ENCODE data around the gene CFAP119.

The CFAP119 gene

DNA sequence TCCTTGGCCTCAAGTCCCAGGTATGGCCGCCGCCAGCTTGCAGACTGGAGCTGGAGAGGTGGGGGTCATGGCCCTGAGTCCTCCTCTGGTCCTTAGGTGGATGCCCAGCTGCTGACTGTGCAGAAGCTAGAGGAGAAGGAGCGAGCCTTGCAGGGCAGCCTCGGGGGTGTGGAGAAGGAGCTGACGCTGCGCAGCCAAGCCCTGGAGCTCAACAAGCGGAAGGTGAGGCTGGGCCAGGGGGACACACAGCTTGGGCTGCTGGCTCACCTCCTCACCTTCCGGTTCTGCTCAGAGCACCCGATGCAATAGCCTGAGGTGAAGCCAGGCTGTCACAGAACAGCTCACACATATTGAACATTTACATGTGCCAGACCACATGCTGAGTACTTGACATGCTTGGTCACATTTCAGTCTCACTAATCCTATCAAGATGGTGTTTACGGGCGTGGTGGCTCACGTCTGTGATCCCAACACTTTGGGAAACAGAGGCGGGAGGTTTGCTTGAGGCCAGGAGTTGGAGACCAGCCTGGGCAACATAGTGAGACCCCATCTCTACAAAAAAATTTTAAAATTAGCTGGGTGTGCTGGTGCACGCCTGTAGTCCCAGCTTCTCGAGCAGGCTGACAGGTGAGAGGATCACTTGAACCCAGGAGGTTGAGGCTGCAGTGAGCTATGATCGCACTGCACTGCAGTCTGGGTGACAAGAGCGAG lies 7.7 kb upstream of the CFAP119 start:
- TF ChIP-seq SPI1 (IDR thresholded peaks at IDR 0.05; ENCODE audit: borderline replicate concordance, low read depth) (no peak), POLR2AphosphoS5 (IDR thresholded peaks at IDR 0.05; ENCODE audit: low read depth) (no peak), GABPA (IDR thresholded peaks at IDR 0.05; ENCODE audit: low read depth) (no peak)
- TF ChIP-seq, protein P1, sequence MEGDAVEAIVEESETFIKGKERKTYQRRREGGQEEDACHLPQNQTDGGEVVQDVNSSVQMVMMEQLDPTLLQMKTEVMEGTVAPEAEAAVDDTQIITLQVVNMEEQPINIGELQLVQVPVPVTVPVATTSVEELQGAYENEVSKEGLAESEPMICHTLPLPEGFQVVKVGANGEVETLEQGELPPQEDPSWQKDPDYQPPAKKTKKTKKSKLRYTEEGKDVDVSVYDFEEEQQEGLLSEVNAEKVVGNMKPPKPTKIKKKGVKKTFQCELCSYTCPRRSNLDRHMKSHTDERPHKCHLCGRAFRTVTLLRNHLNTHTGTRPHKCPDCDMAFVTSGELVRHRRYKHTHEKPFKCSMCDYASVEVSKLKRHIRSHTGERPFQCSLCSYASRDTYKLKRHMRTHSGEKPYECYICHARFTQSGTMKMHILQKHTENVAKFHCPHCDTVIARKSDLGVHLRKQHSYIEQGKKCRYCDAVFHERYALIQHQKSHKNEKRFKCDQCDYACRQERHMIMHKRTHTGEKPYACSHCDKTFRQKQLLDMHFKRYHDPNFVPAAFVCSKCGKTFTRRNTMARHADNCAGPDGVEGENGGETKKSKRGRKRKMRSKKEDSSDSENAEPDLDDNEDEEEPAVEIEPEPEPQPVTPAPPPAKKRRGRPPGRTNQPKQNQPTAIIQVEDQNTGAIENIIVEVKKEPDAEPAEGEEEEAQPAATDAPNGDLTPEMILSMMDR (IDR thresholded peaks at IDR 0.05; ENCODE audit: insufficient read depth, low read length), result no peak
- TF ChIP-seq, protein P2, sequence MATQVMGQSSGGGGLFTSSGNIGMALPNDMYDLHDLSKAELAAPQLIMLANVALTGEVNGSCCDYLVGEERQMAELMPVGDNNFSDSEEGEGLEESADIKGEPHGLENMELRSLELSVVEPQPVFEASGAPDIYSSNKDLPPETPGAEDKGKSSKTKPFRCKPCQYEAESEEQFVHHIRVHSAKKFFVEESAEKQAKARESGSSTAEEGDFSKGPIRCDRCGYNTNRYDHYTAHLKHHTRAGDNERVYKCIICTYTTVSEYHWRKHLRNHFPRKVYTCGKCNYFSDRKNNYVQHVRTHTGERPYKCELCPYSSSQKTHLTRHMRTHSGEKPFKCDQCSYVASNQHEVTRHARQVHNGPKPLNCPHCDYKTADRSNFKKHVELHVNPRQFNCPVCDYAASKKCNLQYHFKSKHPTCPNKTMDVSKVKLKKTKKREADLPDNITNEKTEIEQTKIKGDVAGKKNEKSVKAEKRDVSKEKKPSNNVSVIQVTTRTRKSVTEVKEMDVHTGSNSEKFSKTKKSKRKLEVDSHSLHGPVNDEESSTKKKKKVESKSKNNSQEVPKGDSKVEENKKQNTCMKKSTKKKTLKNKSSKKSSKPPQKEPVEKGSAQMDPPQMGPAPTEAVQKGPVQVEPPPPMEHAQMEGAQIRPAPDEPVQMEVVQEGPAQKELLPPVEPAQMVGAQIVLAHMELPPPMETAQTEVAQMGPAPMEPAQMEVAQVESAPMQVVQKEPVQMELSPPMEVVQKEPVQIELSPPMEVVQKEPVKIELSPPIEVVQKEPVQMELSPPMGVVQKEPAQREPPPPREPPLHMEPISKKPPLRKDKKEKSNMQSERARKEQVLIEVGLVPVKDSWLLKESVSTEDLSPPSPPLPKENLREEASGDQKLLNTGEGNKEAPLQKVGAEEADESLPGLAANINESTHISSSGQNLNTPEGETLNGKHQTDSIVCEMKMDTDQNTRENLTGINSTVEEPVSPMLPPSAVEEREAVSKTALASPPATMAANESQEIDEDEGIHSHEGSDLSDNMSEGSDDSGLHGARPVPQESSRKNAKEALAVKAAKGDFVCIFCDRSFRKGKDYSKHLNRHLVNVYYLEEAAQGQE (IDR thresholded peaks at IDR 0.05; ENCODE audit: insufficient replicate concordance, low read depth), result no peak
- DNase-seq (ENCODE audit: low read depth in 1 of 2, low spot score in 1 of 2), result no peak
- H3K27me3 ChIP-seq (ENCODE audit: insufficient read depth, poor library complexity, severe bottlenecking), result no peaks in the 10 kb centered on the region
- H3K27ac ChIP-seq (replicated peaks), result no peak overlapping the region
- H3K4me3 ChIP-seq (replicated peaks; ENCODE audit: insufficient read depth, low read length), result no peak overlapping the region

DNA sequence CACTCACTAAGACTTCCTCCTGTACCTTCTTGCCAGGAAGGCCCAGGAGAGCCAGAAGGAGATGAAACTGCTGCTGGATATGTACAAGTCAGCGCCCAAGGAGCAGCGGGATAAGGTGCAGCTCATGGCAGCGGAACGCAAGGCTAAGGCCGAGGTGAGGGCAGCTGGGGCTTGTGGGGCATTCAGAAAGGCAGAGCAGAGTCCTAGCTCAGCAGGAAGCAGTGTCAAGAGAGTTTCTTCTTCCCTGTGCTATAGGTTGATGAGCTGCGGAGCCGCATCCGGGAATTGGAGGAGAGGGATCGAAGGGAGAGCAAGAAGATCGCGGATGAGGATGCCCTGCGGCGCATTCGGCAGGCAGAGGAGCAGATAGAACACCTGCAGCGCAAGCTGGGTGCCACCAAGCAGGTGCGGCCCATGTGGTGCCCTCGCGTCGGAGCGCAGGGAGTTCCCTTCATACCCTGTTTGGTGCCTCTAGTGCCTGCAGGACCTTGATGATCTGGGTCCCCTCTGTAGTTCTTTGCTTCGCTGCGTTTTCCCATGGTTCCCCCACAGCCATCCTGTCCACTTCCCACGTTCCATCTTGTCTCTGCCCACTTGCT lies 6.8 kb upstream of the CFAP119 start:
- no peak for DNase-seq (ENCODE audit: low read depth in 1 of 2, low spot score in 1 of 2)
- H3K4me3 ChIP-seq (replicated peaks; ENCODE audit: insufficient read depth, low read length), result no peak overlapping the region
- TF ChIP-seq, protein P1 (IDR thresholded peaks at IDR 0.05; ENCODE audit: insufficient read depth, low read length), result no peak
- TF ChIP-seq POLR2AphosphoS5 (IDR thresholded peaks at IDR 0.05; ENCODE audit: low read depth) (no peak), SPI1 (IDR thresholded peaks at IDR 0.05; ENCODE audit: borderline replicate concordance, low read depth) (no peak), GABPA (IDR thresholded peaks at IDR 0.05; ENCODE audit: low read depth) (no peak)
- TF ChIP-seq, protein P2 (IDR thresholded peaks at IDR 0.05; ENCODE audit: insufficient replicate concordance, low read depth), result no peak
- no peak overlapping the region for H3K27ac ChIP-seq (replicated peaks)
- H3K27me3 ChIP-seq (ENCODE audit: insufficient read depth, poor library complexity, severe bottlenecking), result no peaks in the 10 kb centered on the region

DNA sequence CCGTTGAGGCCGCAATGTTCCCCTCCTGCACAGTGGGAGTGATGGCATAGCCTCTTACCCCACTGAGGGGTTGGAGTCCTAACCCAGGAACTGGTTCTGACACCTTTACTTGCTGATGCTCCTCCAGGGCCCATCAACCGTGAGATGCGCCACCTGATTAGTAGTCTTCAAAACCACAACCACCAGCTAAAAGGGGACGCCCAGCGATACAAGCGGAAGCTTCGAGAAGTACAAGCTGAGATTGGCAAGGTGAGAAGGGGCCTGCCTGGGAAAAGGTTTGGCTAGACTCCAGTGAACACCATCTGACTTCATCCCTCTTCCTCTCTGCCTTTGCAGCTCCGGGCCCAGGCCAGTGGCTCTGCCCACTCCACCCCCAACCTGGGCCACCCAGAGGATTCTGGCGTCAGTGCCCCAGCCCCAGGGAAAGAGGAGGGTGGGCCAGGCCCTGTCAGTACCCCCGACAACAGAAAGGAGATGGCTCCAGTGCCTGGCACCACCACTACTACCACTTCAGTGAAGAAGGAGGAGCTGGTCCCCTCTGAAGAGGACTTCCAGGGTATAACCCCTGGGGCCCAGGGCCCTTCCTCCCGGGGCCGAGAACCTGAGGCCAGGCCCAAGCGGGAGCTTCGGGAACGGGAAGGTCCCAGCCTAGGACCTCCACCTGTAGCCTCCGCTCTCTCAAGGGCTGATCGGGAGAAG lies 6.1 kb upstream of the CFAP119 start:
- Histone ChIP-seq H3K27me3 (ENCODE audit: insufficient read depth, poor library complexity, severe bottlenecking) (no peaks in the 10 kb centered on the region), H3K4me3 (replicated peaks; ENCODE audit: insufficient read depth, low read length) (no peak overlapping the region), H3K27ac (replicated peaks) (no peak overlapping the region)
- no peak for TF ChIP-seq GABPA (IDR thresholded peaks at IDR 0.05; ENCODE audit: low read depth)
- no peak for TF ChIP-seq POLR2AphosphoS5 (IDR thresholded peaks at IDR 0.05; ENCODE audit: low read depth)
- TF ChIP-seq, protein P2 (IDR thresholded peaks at IDR 0.05; ENCODE audit: insufficient replicate concordance, low read depth), result no peak
- TF ChIP-seq, protein P1 (IDR thresholded peaks at IDR 0.05; ENCODE audit: insufficient read depth, low read length), result no peak
- no peak for TF ChIP-seq SPI1 (IDR thresholded peaks at IDR 0.05; ENCODE audit: borderline replicate concordance, low read depth)
- DNase-seq (ENCODE audit: low read depth in 1 of 2, low spot score in 1 of 2), result no peak

All from HL-60 (cell line).